WI38 (cell line): ENCODE data around the gene APOBR.

Experiments
- H3K4me3 ChIP-seq: 2 replicates; pipeline ENCODE4 v1.5.1; 2011; ENCODE audit warnings: low read depth, mild to moderate bottlenecking, control low read depth, low read length
- CTCF ChIP-seq: IDR thresholded peaks from 2 replicates; pipeline ENCODE4 v1.5.1; 2012; ENCODE audit warnings: low read depth, mild to moderate bottlenecking, control low read depth, low read length

The APOBR gene

GRCh38 chr16:28486266-28486665, 8.2 kb upstream of the APOBR start:
- H3K4me3 ChIP-seq, result no peak overlapping the region
- no peak for TF ChIP-seq CTCF

- TF ChIP-seq CTCF, result no peak; the same call in 1 of the 2 replicates
These were observed 3.0 kb upstream of the APOBR start for GRCh38 chr16:28491230-28491969.

GRCh38 chr16:28491970-28492474, 2.4 kb upstream of the APOBR start, which contains the start of gene CLN3:
TSS of gene CLN3 (minus strand) at chr16:28492074. CDS start at chr16:28491759, 315 bp downstream.
- H3K4me3 ChIP-seq, result peak within 1 kb of the TSS; percentile 94

More at GRCh38 chr16:28491230-28491969, 3.0 kb upstream of the APOBR start:
- H3K4me3 ChIP-seq, result peak overlapping the region; percentile 94

GRCh38 chr16:28492511-28492910, 1.9 kb upstream of the APOBR start:
- H3K4me3 ChIP-seq, result peak overlapping the region; percentile 94
- TF ChIP-seq CTCF, result no peak

More at GRCh38 chr16:28491970-28492474, 2.4 kb upstream of the APOBR start, which contains the start of gene CLN3:
- no peak for TF ChIP-seq CTCF

DNA sequence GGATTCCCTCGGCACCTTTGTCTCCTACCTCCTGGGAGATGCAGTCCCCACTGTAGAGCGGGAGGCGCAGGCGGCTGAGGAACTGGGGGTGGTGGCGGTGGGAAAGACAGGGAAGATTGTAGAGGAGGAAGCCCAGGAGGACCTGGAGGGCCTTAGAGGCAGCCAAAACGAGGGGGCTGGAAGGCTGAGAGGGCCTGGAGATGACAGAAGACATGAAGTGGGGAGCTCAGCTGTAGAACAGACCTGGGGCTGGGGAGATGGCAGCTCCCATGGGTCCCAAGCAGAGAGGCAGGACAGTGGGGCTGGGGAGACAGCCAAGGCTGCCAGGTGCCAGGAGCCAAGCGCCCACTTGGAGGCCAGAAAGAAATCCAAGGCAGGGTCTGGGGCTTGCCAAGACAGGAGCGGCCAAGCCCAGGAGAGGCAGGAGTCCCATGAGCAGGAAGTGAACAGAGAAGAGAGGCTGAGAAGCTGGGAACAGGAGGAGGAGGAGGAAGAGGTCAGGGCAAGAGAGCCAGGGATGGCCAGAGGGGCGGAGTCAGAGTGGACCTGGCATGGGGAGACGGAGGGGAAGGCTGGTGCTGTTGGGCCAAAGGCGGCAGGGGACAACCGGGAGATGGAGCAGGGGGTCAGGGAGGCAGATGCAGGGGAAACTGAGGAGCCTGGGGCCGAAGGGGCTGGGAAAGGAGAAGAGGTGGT, 803 bp downstream of the APOBR start:
- TF ChIP-seq CTCF, result no peak
- no peak overlapping the region for H3K4me3 ChIP-seq

- no peak overlapping the region for H3K4me3 ChIP-seq
- no peak for TF ChIP-seq CTCF
These were observed 1.6 kb downstream of the APOBR start for GRCh38 chr16:28495795-28496749.
